Subcutaneous adipose tissue (tissue), 4 donors: ENCODE measurements around the gene WDR4. TPM values are rescaled to one million over a fixed set of nuclear protein-coding genes. Genes with fewer than 3 reads are reported as not detected.

ENCODE experiments used
- CTCF ChIP-seq: fragments of 450-650 bp; IDR thresholded peaks from one replicate; pipeline ENCODE4 v1.5.1; 2016; ENCODE audit warnings: low read depth, mild to moderate bottlenecking, control low read depth, antibody characterized with exemption, moderate library complexity
- total RNA-seq, 4 donors: library from RNA; depleted of rRNA; stranded (reverse); fragments of >200 nt; gene quantifications; one replicate each; pipeline ENCODE4 v1.1.0, GENCODE V29; 2016

Gene WDR4
- total RNA-seq, 4 donors from 2014 or later, result 5.4 to 12.8 (median 6.9) TPM

GRCh38 chr21:42859891-42860230 lies 19.5 kb downstream of the WDR4 start:
- no peak for TF ChIP-seq CTCF

DNA sequence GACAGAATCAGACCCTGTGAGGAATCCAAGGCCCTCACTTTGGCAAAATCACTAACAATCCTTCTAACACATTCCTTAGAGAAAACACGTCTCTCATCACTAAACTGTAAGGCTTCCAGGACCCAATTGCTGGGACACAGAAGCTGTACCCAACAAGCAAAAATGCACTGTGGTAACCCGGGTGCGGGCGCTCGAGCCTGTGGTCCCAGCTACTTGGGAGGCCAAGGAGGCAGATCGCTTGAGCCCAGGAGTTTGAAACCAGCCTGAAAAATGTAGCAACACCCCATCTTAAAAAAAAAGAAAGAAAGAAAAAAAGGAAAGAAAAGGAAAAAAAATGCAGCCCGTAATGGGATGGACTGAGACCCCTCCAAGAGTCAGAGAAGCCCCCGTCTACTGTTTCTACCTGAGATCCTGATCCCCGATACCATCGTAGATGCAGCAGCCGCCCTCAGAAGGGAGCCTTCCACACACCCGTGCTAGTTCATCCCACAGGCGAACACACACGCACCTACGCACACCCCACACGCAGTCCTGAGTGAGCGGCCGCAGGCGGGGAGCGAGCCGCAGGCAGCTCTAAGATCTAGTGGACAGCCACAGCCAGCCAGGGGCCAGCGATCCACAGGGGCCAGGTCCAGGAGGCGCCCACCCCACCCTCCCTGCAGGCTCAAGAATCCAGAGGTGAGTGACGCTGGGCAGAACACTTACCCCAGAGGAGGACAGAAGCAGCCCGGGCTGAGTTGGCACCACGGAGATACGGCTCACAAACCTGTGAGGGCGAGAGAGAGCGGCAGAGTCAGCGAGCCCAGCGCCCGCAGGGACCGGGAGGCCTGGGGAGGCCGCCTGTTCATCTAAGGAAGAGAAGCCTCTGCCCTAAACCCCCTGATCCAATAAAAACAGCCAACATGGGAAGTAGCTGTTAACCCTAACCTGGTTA lies 20.1 kb downstream of the WDR4 start:
- no peak for TF ChIP-seq CTCF

- no peak for TF ChIP-seq CTCF
Observed at GRCh38 chr21:42858185-42858847, 21.0 kb downstream of the WDR4 start.

DNA sequence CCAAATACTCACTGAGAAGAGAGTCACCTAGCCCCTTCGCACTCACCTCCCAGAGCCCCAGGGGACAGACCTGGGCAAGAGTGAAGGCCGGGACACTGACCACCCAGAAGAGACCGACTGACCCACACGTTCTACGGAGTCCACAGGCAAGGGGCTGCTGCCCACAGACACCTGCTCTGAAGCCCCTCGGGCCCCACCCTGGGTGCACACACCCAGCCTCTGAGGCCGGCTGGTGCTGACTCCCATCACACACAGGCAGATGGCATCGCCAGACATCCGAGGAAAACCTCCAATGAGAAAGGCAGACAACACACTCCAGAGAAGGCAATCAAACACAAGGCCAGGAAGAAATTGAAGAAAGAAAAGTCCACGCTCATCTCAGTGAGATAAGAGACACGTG lies 22.1 kb downstream of the WDR4 start:
- no peak for TF ChIP-seq CTCF

- TF ChIP-seq CTCF, result no peak
Observed at GRCh38 chr21:42855937-42856335, 23.4 kb downstream of the WDR4 start.

GRCh38 chr21:42855171-42855936 lies 24.0 kb downstream of the WDR4 start:
- no peak for TF ChIP-seq CTCF
